ENCODE measurements around the gene RNF152.

- TF ChIP-seq, protein P1, sequence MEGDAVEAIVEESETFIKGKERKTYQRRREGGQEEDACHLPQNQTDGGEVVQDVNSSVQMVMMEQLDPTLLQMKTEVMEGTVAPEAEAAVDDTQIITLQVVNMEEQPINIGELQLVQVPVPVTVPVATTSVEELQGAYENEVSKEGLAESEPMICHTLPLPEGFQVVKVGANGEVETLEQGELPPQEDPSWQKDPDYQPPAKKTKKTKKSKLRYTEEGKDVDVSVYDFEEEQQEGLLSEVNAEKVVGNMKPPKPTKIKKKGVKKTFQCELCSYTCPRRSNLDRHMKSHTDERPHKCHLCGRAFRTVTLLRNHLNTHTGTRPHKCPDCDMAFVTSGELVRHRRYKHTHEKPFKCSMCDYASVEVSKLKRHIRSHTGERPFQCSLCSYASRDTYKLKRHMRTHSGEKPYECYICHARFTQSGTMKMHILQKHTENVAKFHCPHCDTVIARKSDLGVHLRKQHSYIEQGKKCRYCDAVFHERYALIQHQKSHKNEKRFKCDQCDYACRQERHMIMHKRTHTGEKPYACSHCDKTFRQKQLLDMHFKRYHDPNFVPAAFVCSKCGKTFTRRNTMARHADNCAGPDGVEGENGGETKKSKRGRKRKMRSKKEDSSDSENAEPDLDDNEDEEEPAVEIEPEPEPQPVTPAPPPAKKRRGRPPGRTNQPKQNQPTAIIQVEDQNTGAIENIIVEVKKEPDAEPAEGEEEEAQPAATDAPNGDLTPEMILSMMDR (IDR thresholded peaks at IDR 0.05), result no peak
- TF ChIP-seq POLR2AphosphoS5 (IDR thresholded peaks at IDR 0.05; ENCODE audit: low read depth, low read length) (no peak), TCF7L2 (IDR thresholded peaks at IDR 0.05; ENCODE audit: low read depth, low read length) (no peak), REST (IDR thresholded peaks at IDR 0.05; ENCODE audit: insufficient read depth in 1 of 2, low read depth in 2 of 2, low read length in 1 of 2) (no peak), SIN3A (IDR thresholded peaks at IDR 0.05; ENCODE audit: borderline replicate concordance, insufficient read depth, low read depth, low read length) (no peak)
Observed at GRCh38 chr18:61910101-61910500, 17.3 kb upstream of the RNF152 start.

Measured in Panc1 (cell line).